ENCODE measurements around the gene FNTB.
"Not testable (repeated sequence)": the region's sequence is repeated elsewhere in the genome, so short reads cannot be mapped to it uniquely, and the experiment has no call there.

FNTB gene

GRCh38 chr14:65079201-65079600 lies 92.5 kb downstream of the FNTB start:
- peak overlapping the region; percentile 37 for H3K27ac ChIP-seq
- TF ChIP-seq CTCF (conservative IDR thresholded peaks at IDR 0.05), result no peak

- peak overlapping the region; percentile 37 for H3K27ac ChIP-seq
- TF ChIP-seq CTCF (conservative IDR thresholded peaks at IDR 0.05), result no peak
These were observed 93.1 kb downstream of the FNTB start for GRCh38 chr14:65079768-65080167.

GRCh38 chr14:65080960-65081747 lies 94.5 kb downstream of the FNTB start:
- no peak for TF ChIP-seq CTCF (conservative IDR thresholded peaks at IDR 0.05)
- no peak overlapping the region; the same call in 1 of the 2 replicates for H3K27ac ChIP-seq

- no peak for TF ChIP-seq CTCF (conservative IDR thresholded peaks at IDR 0.05)
- H3K27ac ChIP-seq, result no peak overlapping the region
These were observed 96.2 kb downstream of the FNTB start for GRCh38 chr14:65082930-65083329.

GRCh38 chr14:65084554-65085505 lies 98.1 kb downstream of the FNTB start:
- no peak for TF ChIP-seq CTCF (conservative IDR thresholded peaks at IDR 0.05)
- H3K27ac ChIP-seq, result no peak overlapping the region

- not testable (repeated sequence) for H3K27ac ChIP-seq
These were observed 100.0 kb downstream of the FNTB start for GRCh38 chr14:65086686-65087085.

- H3K27ac ChIP-seq, result not testable (repeated sequence)
These were observed 101.1 kb downstream of the FNTB start for GRCh38 chr14:65087835-65088234.

GRCh38 chr14:65092349-65092748 lies 105.7 kb downstream of the FNTB start:
- TF ChIP-seq CTCF (conservative IDR thresholded peaks at IDR 0.05), result no peak

More at GRCh38 chr14:65092349-65092748, 105.7 kb downstream of the FNTB start:
- H3K27ac ChIP-seq, result no peak overlapping the region
